ENCODE results near the gene CORO1C.

GRCh38 chr12:108691175-108691997 lies 39.9 kb downstream of the CORO1C start:
- TF ChIP-seq CTCF (IDR thresholded peaks at IDR 0.05) (peak in 2 of 3 experiments; percentile 41 to 71), POLR2A (IDR thresholded peaks at IDR 0.05; ENCODE audit: low read depth) (peak; percentile 8), EP300 (IDR thresholded peaks at IDR 0.05) (peak; percentile 64), POLR2AphosphoS5 (IDR thresholded peaks at IDR 0.05) (peak; percentile 89 to 95)
